HepG2 (cell line): Measurements from ENCODE around the gene THAP9. TPM values are rescaled to one million over a fixed set of nuclear protein-coding genes. Genes with fewer than 3 reads are reported as not detected.
A peak's percentile ranks its signal among the peaks of the same experiment; 100 is the strongest.

Experiments
- DMAP1 ChIP-seq: IDR thresholded peaks from 2 replicates; pipeline ENCODE4 v1.6.1; 2016
- HIC2 ChIP-seq: sonication (generic); formaldehyde crosslinking; IDR thresholded peaks from 2 replicates; pipeline ENCODE4 v1.9.0; 2022; ENCODE audit warnings: low read depth, missing genetic modification reagents
- HMG20A ChIP-seq: IDR thresholded peaks from 2 replicates; pipeline ENCODE4 v1.6.1; 2016; ENCODE audit warnings: borderline replicate concordance
- HNF4A ChIP-seq: sonication (generic); formaldehyde crosslinking; IDR thresholded peaks from 2 replicates; pipeline ENCODE4 v1.4.0; 2020; ENCODE audit warnings: missing genetic modification reagents
- HOMEZ ChIP-seq: IDR thresholded peaks from 2 replicates; pipeline ENCODE4 v1.6.1; 2016; ENCODE audit warnings: low read depth
- KAT2B ChIP-seq: fragments of 150-350 bp; IDR thresholded peaks from 2 replicates; pipeline ENCODE4 v1.6.1; 2014; ENCODE audit warnings: low read depth, low read length, borderline replicate concordance
- PITX1 ChIP-seq: sonication (generic); formaldehyde crosslinking; IDR thresholded peaks from 2 replicates; pipeline ENCODE4 v1.5.1; 2020; ENCODE audit warnings: mild to moderate bottlenecking, missing genetic modification reagents
- THYN1 ChIP-seq: sonication (generic); formaldehyde crosslinking; IDR thresholded peaks from 2 replicates; pipeline ENCODE4 v1.8.1; 2023; ENCODE audit warnings: low read depth, mild to moderate bottlenecking, moderate library complexity, missing genetic modification reagents, borderline replicate concordance
- polyA plus RNA-seq, 8 experiments: library from polyadenylated mRNA; depleted of rRNA in 3 of 8; stranded (reverse) in 7 of 8; unstranded in 1 of 8; fragments of >200 nt; fragmentation: Illumina TruSeq in 4 of 8; extraction: Trizol in 4 of 8; gene quantifications; 2 replicates each; pipeline versions ENCODE4 v1.2.1 to v1.2.3, GENCODE V29; 2011 to 2016; ENCODE audit warnings: low read depth in 4 of 8, missing spikeins in 1 of 8, mixed read lengths in 1 of 8; ENCODE audit not compliant: insufficient read depth in 1 of 8
- total RNA-seq, 5 experiments: library from RNA; depleted of rRNA; stranded (reverse); fragments of >200 nt; fragmentation: Illumina TruSeq; extraction: Trizol; gene quantifications; 2 replicates each; pipeline ENCODE4 v1.2.3, GENCODE V29; 2016; ENCODE audit warnings: low read depth in 1 of 5
- TF ChIP-seq, protein P1 (sequence below): sonication (generic); formaldehyde crosslinking; IDR thresholded peaks from 2 replicates; pipeline ENCODE4 v1.4.0; 2020; ENCODE audit warnings: missing genetic modification reagents

The THAP9 gene
- total and polyA plus RNA-seq, 2 of the 13 experiments (the other 11 are each of a cell fraction or from before 2014, with no cell fraction given): 6.0 to 7.2 TPM

DNA sequence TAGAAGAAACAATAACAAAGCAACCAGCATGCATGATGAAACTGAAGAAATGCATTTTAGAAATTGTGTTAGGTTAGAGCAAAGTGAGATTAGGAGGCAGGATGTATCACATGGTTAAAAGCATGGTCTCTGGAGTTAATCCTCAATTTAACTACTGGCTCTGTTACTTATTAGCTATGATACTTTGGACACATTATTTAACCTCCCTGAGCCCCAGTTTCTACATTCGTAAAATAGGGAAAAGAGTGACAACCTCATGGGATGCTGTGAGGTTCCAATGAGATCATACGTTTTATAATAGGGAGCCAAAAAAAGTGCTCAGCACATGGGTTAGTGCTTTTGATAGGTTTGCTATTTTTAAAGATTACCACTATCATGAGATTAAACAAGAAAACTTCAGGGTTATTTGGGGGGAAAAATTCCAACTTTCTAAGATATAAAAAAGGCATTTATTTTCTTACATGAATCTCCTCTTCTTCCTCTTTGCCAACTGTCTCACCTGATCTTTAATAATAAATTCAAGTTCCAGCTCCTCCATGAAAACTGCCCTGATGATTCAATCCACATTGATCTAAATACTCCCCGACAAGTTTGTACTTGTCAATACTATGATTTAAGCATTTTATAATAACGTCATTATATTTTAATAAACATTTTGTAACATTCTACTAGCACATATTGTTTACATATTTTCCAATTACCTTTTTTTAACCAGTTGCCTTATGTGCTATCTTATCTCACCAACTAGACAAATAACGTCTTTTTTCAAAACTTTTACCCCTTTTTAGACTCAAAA lies 14.2 kb upstream of the THAP9 start (continued):
- TF ChIP-seq PITX1 (CRISPR knock-in tag) (peak; percentile 77), KAT2B (no peak), HIC2 (no peak), HOMEZ (CRISPR knock-in tag) (peak; percentile 64), HMG20A (0 out of 2 replicates have a peak, but pooled peaks have one; percentile 14), DMAP1 (CRISPR knock-in tag) (peak; percentile 56), THYN1 (no peak), HNF4A (peak; percentile 54)
- TF ChIP-seq, protein P1, sequence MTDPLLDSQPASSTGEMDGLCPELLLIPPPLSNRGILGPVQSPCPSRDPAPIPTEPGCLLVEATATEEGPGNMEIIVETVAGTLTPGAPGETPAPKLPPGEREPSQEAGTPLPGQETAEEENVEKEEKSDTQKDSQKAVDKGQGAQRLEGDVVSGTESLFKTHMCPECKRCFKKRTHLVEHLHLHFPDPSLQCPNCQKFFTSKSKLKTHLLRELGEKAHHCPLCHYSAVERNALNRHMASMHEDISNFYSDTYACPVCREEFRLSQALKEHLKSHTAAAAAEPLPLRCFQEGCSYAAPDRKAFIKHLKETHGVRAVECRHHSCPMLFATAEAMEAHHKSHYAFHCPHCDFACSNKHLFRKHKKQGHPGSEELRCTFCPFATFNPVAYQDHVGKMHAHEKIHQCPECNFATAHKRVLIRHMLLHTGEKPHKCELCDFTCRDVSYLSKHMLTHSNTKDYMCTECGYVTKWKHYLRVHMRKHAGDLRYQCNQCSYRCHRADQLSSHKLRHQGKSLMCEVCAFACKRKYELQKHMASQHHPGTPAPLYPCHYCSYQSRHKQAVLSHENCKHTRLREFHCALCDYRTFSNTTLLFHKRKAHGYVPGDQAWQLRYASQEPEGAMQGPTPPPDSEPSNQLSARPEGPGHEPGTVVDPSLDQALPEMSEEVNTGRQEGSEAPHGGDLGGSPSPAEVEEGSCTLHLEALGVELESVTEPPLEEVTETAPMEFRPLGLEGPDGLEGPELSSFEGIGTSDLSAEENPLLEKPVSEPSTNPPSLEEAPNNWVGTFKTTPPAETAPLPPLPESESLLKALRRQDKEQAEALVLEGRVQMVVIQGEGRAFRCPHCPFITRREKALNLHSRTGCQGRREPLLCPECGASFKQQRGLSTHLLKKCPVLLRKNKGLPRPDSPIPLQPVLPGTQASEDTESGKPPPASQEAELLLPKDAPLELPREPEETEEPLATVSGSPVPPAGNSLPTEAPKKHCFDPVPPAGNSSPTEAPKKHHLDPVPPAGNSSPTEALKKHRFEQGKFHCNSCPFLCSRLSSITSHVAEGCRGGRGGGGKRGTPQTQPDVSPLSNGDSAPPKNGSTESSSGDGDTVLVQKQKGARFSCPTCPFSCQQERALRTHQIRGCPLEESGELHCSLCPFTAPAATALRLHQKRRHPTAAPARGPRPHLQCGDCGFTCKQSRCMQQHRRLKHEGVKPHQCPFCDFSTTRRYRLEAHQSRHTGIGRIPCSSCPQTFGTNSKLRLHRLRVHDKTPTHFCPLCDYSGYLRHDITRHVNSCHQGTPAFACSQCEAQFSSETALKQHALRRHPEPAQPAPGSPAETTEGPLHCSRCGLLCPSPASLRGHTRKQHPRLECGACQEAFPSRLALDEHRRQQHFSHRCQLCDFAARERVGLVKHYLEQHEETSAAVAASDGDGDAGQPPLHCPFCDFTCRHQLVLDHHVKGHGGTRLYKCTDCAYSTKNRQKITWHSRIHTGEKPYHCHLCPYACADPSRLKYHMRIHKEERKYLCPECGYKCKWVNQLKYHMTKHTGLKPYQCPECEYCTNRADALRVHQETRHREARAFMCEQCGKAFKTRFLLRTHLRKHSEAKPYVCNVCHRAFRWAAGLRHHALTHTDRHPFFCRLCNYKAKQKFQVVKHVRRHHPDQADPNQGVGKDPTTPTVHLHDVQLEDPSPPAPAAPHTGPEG (CRISPR knock-in tag): no peak
